ENCODE data around the gene SNX5.

SNX5 gene

DNA sequence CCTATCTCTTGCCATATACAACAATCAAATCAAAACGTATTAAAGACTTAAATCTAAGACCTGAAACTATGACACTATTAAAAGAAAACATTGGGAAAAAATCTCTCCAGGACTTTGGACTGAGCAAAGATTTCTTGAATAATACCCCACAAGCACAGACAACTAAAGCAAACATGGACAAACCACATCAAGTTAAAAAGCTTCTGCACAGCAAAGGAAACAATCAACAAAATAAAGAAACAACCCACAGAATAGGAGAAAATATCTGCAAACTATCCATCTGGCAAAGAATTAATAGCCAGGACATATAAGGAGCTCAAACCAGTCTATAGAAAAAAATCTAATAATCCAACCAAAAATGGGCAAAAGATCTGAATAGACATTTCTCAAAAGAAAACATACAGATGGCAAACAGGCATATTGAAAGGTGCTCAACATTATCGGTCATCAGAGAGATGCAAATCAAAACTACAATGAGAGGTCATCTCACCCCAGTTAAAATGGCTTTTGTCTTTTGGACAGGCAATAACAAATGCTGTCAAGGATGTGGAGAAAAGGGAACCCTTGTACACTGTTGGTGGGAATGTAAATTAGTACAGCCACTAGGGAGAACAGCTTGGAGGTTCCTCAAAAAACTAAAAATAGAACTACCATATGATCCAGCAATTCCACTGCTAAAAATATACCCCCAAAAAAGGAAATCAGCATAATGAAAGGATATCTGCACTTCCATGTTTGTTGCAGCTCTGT, 76.2 kb downstream of the SNX5 start:
- Histone ChIP-seq H3K27ac (ENCODE audit: low read depth, low read length) (no peak overlapping the region), H3K9ac (ENCODE audit: low read depth, low read length) (no peak overlapping the region), H3K36me3 (ENCODE audit: control insufficient read depth, insufficient read depth, low read length) (no peaks in the 10 kb centered on the region), H3K4me3 (ENCODE audit: low read depth, low read length) (no peak overlapping the region), H3K4me1 (ENCODE audit: control insufficient read depth, insufficient read depth, low read length) (peaks cover 24% of the 10 kb centered on the region), H3K27me3 (ENCODE audit: control insufficient read depth, insufficient read depth, low read length) (no peaks in the 10 kb centered on the region), H3K9me3 (ENCODE audit: control insufficient read depth, insufficient read depth, low read length) (peaks cover 14% of the 10 kb centered on the region)
